T-cell (primary cell): ENCODE measurements around the gene CPLANE1. TPM values are rescaled to one million over a fixed set of nuclear protein-coding genes. Genes with fewer than 3 reads are reported as not detected.
"Not testable (repeated sequence)": the region's sequence is repeated elsewhere in the genome, so short reads cannot be mapped to it uniquely, and the experiment has no call there.

Source experiments
- ATAC-seq, 4 experiments: fragments of 200-7000 bp in 3 of 4; fragments of 150-1000 bp in 1 of 4; cut with Tn5 transposase; replicated peaks in 1 of 4; 1 replicate in 3 of 4; 2 replicates in 1 of 4; pipeline ENCODE4 v1.10.0; 2021; ENCODE audit warnings: moderate library complexity in 3 of 4, mild to moderate bottlenecking in 2 of 4, moderate number of reproducible peaks in 1 of 4
- CTCF ChIA-PET, 2 donors: fragments of 300-600 bp; sonication (Branson Sonifier 250); formaldehyde crosslinking; loops; one replicate each; lab custom pipeline; 2022; ENCODE audit warnings: antibody characterized with exemption in 2 of 2; lab: Charles Lee
- POLR2A ChIA-PET, 2 donors: fragments of 300-600 bp; sonication (Branson Sonifier 250); formaldehyde crosslinking; loops; one replicate each; lab custom pipeline; 2022; ENCODE audit warnings: antibody characterized with exemption in 2 of 2; lab: Charles Lee
- DNase-seq, 35 experiments: peaks; one replicate each; pipeline versions ENCODE4 v3.0.0 to v3.0.0-alpha.2; 2013 to 2023
- H3K27ac ChIP-seq: one replicate; pipeline ENCODE4 v1.5.1; 2013; ENCODE audit warnings: low read length
- H3K27me3 ChIP-seq, 2 experiments: replicated peaks in 1 of 2; 1 replicate in 1 of 2; 2 replicates in 1 of 2; pipeline versions ENCODE4 v1.6.1 to v1.7.0; 2013; ENCODE audit warnings: low read length in 1 of 2, mixed read lengths in 1 of 2; ENCODE audit not compliant: control insufficient read depth in 2 of 2, insufficient read depth in 2 of 2; ENCODE audit errors: extremely low read depth in 1 of 2
- H3K36me3 ChIP-seq, 2 donors: 1 replicate in 1 of 2; 2 replicates in 1 of 2; pipeline versions ENCODE4 v1.6.1 to v1.7.0; 2013; ENCODE audit warnings: low read length in 1 of 2; ENCODE audit not compliant: control insufficient read depth in 2 of 2, insufficient read depth in 1 of 2; ENCODE audit errors: extremely low read depth in 1 of 2
- H3K4me1 ChIP-seq, 2 experiments: 1 replicate in 1 of 2; 2 replicates in 1 of 2; pipeline versions ENCODE4 v1.6.1 to v1.7.0; 2013; ENCODE audit warnings: low read length in 2 of 2, mixed read lengths in 1 of 2; ENCODE audit not compliant: insufficient read depth in 2 of 2, control insufficient read depth in 1 of 2; ENCODE audit errors: extremely low read depth in 1 of 2
- H3K4me3 ChIP-seq, 2 donors: 1 replicate in 1 of 2; 2 replicates in 1 of 2; pipeline versions ENCODE4 v1.5.1 to v1.7.0; 2013; ENCODE audit warnings: mild to moderate bottlenecking in 2 of 2, low read length in 1 of 2, moderate library complexity in 1 of 2; ENCODE audit not compliant: control insufficient read depth in 1 of 2; ENCODE audit errors: extremely low read depth in 1 of 2
- H3K9me3 ChIP-seq: 2 replicates; pipeline ENCODE4 v1.7.0; 2013
- H3K27ac Mint-ChIP-seq, 2 donors: one replicate each; pipeline ENCODE4 v1.8.0; 2020 to 2021; ENCODE audit warnings: mild to moderate bottlenecking in 2 of 2, mixed read lengths in 2 of 2
- H3K27me3 Mint-ChIP-seq, 2 donors: one replicate each; pipeline ENCODE4 v1.8.0; 2021 to 2022; ENCODE audit warnings: mixed read lengths in 2 of 2
- H3K36me3 Mint-ChIP-seq: one replicate; pipeline ENCODE4 v1.8.0; 2021; ENCODE audit warnings: mixed read lengths
- H3K4me1 Mint-ChIP-seq, 3 donors: one replicate each; pipeline ENCODE4 v1.8.0; 2020 to 2022; ENCODE audit warnings: mixed read lengths in 3 of 3, mild to moderate bottlenecking in 1 of 3
- H3K4me3 Mint-ChIP-seq, 3 donors: one replicate each; pipeline ENCODE4 v1.8.0; 2020 to 2022; ENCODE audit warnings: mild to moderate bottlenecking in 3 of 3, mixed read lengths in 3 of 3, moderate library complexity in 3 of 3
- H3K9me3 Mint-ChIP-seq, 3 donors: one replicate each; pipeline ENCODE4 v1.8.0; 2020 to 2022; ENCODE audit warnings: mixed read lengths in 3 of 3
- WGBS: methylation state at CpG from one replicate; pipeline ENCODE4 v1.1.5; 2013; ENCODE audit warnings: missing lambda C conversion rate; ENCODE audit not compliant: insufficient coverage; 5-methylcytosine and 5-hydroxymethylcytosine counted together
- total RNA-seq, 35 experiments: library from RNA in 6 of 35; stranded (reverse) in 6 of 35; fragments of 120-200 nt in 1 of 35; gene quantifications; one replicate each; pipeline versions ENCODE4 v1.2.1 to v1.2.4 and lab custom pipeline; 2013 to 2026

CPLANE1 gene
- total RNA-seq, 5 donors from 2014 or later (not counting 1 experiment from before 2014, with no cell fraction given), result 5.1 to 9.4 (median 7.7) TPM

DNA sequence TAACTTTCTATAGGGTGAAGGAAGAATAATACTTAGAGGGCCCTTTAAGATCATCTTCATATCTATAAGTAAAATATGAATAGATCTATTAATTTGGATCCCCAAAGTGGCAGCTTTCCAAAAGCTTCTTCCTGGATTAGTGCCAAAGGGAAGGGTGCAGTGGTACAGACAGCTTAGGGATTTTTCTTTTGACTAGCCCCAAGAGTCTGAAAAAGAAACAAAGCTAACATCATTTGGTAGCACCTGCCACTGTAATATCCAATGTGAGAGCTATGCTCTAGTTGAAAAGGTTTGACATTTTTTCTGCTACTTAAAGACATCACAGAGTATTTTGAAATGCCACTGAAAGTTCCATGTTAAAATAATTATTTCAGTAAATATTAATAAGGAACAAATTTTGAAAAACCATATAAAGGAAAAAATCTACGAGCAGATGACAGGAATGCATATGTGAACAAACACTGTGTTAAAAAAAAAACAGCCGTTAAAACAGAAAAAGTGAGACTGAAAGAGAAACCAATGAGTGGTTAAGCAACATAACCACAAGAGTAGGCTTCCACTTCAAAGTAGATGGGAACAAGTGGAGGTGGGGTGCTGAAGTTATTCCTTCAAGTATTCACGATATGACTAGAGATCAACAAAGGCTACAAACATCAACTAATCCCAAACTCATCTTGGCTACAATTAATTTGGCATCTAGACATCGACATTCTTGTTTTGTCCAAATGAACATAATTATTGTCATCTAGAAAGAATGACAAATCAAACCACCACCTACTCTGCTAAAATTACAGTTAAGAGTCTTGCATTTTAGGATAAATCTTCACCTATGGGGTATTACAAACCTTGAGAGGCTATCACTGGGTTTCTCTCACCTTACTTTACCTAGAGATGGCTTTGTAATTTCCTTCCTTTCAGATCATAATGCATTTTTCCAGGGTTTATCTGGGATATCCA lies 137.5 kb downstream of the CPLANE1 start:
- Histone ChIP-seq H3K36me3 (peaks cover 0 to 4% of the 10 kb centered on the region in 2 donors), H3K27ac (peak overlapping the region; percentile 10), H3K4me3 (no peak overlapping the region), H3K9me3 (no peaks in the 10 kb centered on the region), H3K4me1 (peaks cover 13 to 35% of the 10 kb centered on the region in 2 experiments), H3K27me3 (no peaks in the 10 kb centered on the region)
- DNase-seq (peak in 7 of 35 experiments; percentile 0 to 60 (median 4)), ATAC-seq (peak; percentile 74 to 93 (median 80))
- peak overlapping the region; percentile 16 to 58 (median 55) for H3K4me3 Mint-ChIP-seq
- H3K9me3 Mint-ChIP-seq, result peaks cover 0 to 4% (median 0%) of the 10 kb centered on the region in 3 donors
- ChIA-PET POLR2A (interaction anchor here in 1 of 2 donors (0.6 kb wide), 1 partner anchor 343 kb away, joined by 3 read pairs; no protein-coding TSS in a partner anchor), CTCF (no interaction called here)
- whole genome bisulfite sequencing, result no CpG with 5 or more reads among the region's 4 CpGs
- peaks cover 33% of the 10 kb centered on the region for H3K36me3 Mint-ChIP-seq
- peak overlapping the region; percentile 34 to 62 for H3K27ac Mint-ChIP-seq
- H3K4me1 Mint-ChIP-seq, result peaks cover 40 to 46% (median 41%) of the 10 kb centered on the region in 3 donors
- no peaks in the 10 kb centered on the region for H3K27me3 Mint-ChIP-seq

DNA sequence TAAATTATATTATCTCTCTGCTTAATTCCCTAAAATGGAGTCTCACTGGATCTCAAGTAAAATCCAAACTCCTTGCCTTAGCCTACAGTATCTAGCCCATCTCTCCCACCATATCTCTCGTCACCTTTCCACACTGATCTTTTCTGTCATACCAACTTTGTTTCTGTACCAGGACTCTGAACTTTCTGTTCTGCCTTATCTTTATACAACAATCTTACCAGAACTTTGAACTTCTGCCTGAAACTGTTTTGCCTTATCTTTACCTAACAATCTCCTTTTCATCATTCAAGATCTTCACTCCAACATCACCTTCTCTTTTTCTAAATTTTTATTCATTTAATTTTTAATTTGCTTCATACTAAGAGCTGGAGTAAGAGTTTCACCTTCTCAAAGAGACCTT lies 139.0 kb downstream of the CPLANE1 start:
- ChIA-PET CTCF (no interaction called here), POLR2A (no interaction called here)
- no peak overlapping the region for H3K4me3 ChIP-seq
- DNase-seq (no peak), ATAC-seq (no peak)
- peaks cover 13 to 35% of the 10 kb centered on the region in 2 experiments for H3K4me1 ChIP-seq
- no peaks in the 10 kb centered on the region for H3K27me3 Mint-ChIP-seq
- peaks cover 39% of the 10 kb centered on the region for H3K36me3 Mint-ChIP-seq
- H3K27ac ChIP-seq, result no peak overlapping the region
- peak overlapping the region in 1 of 3 donors; percentile 16 for H3K4me3 Mint-ChIP-seq
- peak overlapping the region; percentile 44 to 84 for H3K27ac Mint-ChIP-seq
- 73% methylated on average over 1 of the region's 1 CpG for WGBS
- H3K27me3 ChIP-seq, result no peaks in the 10 kb centered on the region
- no peaks in the 10 kb centered on the region for H3K9me3 ChIP-seq
- H3K4me1 Mint-ChIP-seq, result peaks cover 40 to 46% (median 41%) of the 10 kb centered on the region in 3 donors
- peaks cover 0 to 7% of the 10 kb centered on the region in 2 donors for H3K36me3 ChIP-seq
- H3K9me3 Mint-ChIP-seq, result peaks cover 0 to 4% (median 0%) of the 10 kb centered on the region in 3 donors

DNA sequence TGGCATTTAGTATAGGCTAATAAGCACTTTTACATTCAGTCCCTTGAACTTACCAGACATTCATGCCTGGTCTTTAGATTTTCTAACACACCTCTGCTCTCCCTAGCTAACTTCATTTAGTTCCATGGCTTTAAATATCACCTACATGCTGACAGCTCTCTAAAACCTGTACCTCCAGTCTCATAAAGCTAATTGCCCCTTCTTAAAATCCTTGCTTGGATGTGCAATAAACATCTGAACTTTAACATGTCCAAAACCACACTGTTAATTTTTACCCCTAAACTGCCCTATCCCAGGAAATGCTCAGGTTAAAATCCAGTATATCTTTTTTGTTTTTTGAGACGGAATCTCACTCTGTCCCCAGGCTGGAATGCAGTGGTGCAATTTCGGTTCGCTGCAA lies 139.8 kb downstream of the CPLANE1 start:
- Mint-ChIP-seq H3K9me3 (peaks cover 0 to 4% (median 0%) of the 10 kb centered on the region in 3 donors), H3K36me3 (peaks cover 37% of the 10 kb centered on the region), H3K27ac (peak overlapping the region in 1 of 2 donors; percentile 23), H3K27me3 (no peaks in the 10 kb centered on the region), H3K4me3 (peak overlapping the region in 1 of 3 donors; percentile 16), H3K4me1 (peaks cover 40 to 46% (median 41%) of the 10 kb centered on the region in 3 donors)
- DNase-seq (no peak), ATAC-seq (no peak)
- POLR2A ChIA-PET, result no interaction called here
- Histone ChIP-seq H3K4me3 (no peak overlapping the region), H3K4me1 (peaks cover 13 to 35% of the 10 kb centered on the region in 2 experiments), H3K27ac (no peak overlapping the region), H3K27me3 (no peaks in the 10 kb centered on the region), H3K36me3 (peaks cover 0 to 4% of the 10 kb centered on the region in 2 donors), H3K9me3 (no peaks in the 10 kb centered on the region)
- CTCF ChIA-PET, result no interaction called here
- WGBS, result 95% methylated on average over 3 of the region's 3 CpGs

DNA sequence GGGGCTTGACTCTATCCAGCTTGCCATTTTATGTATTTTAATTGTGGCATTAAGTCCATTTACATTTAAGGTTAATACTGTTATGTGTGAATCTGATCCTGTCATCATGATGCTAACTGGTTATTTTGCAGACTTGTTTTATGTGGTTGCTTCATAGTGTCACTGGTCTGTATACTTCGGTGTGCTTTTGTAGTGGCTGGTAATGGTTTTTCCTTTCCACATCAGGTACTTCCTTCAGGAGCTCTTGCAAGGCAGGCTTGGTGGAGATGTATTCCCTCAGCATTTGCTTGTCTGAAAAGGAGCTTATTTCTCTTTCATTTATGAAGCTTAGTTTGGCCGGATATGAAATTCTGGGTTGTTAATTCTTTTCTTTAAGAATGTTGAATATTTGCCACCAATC lies 145.9 kb downstream of the CPLANE1 start:
- Mint-ChIP-seq H3K27me3 (no peaks in the 10 kb centered on the region), H3K4me1 (peaks cover 7 to 12% (median 10%) of the 10 kb centered on the region in 3 donors), H3K9me3 (peaks cover 0 to 46% (median 9%) of the 10 kb centered on the region in 3 donors), H3K27ac (no peak overlapping the region), H3K4me3 (no peak overlapping the region), H3K36me3 (peaks cover 56% of the 10 kb centered on the region)
- DNase-seq (no peak), ATAC-seq (no peak)
- H3K27me3 ChIP-seq, result no peaks in the 10 kb centered on the region
- no peaks in the 10 kb centered on the region for H3K4me1 ChIP-seq
- H3K36me3 ChIP-seq, result peaks cover 0 to 4% of the 10 kb centered on the region in 2 donors
- ChIA-PET CTCF (no interaction called here), POLR2A (no interaction called here)
- no CpG with 5 or more reads among the region's 2 CpGs for WGBS
- peaks cover 3% of the 10 kb centered on the region for H3K9me3 ChIP-seq
- H3K4me3 ChIP-seq, result no peak overlapping the region
- no peak overlapping the region for H3K27ac ChIP-seq

DNA sequence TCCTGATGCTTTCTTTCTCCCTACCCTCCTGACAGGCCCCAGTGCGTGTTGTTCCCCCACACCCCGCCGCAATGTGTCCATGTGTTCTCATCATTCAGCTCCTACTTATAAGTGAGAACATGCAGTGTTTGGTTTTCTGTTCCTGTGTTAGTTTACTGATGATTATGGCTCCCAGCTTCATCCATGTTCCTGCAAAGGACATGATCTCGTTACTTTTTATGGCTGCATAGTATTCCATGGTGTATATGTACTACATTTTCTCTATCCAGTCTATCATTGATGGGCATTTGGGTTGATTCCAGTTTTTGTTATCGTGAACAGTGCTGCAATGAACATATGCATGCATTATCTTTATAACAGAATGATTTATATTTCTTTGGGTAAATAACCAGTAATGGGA lies 149.9 kb downstream of the CPLANE1 start:
- H3K27me3 Mint-ChIP-seq, H3K27ac Mint-ChIP-seq, DNase-seq, H3K9me3 ChIP-seq, H3K4me1 ChIP-seq, H3K4me3 Mint-ChIP-seq, H3K36me3 ChIP-seq, ATAC-seq, H3K4me3 ChIP-seq, POLR2A ChIA-PET, H3K27ac ChIP-seq, H3K27me3 ChIP-seq: not testable (repeated sequence)
- H3K4me1 Mint-ChIP-seq, result peaks cover 7 to 12% (median 10%) of the 10 kb centered on the region in 3 donors
- peaks cover 55% of the 10 kb centered on the region for H3K36me3 Mint-ChIP-seq
- no CpG with 5 or more reads among the region's 5 CpGs for WGBS
- peaks cover 0 to 66% (median 24%) of the 10 kb centered on the region in 3 donors for H3K9me3 Mint-ChIP-seq
- CTCF ChIA-PET, result interaction anchor here in 1 of 2 donors (0.6 kb wide), 1 partner anchor 19 kb away, joined by 5 read pairs; no protein-coding TSS in a partner anchor

DNA sequence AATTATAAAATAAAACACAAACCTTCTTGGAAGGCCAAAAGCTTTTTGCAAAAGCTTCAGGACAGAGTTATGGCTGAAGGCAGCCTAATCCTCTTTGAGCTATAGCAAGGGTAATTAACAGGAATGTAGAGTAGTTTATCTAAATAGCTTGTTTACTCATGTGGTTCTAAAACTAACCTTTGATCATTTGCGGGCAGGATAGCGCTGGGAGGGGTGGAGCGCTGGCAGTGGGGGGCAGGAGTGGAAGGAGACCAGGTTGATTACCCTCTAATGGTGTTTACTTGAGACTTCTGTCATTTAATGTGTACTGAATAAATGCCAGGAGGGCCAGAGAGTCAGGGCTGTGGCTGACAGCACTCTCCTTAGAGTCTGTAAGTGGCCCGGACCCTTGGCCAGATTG lies 155.4 kb downstream of the CPLANE1 start:
- not testable (repeated sequence) for H3K4me1 Mint-ChIP-seq
- peaks cover 0 to 25% (median 15%) of the 10 kb centered on the region in 3 donors for H3K9me3 Mint-ChIP-seq
- 100% methylated on average over 4 of the region's 4 CpGs for WGBS

More for the DNA sequence above, 155.4 kb downstream of the CPLANE1 start:
- H3K27ac Mint-ChIP-seq, H3K27me3 Mint-ChIP-seq, H3K9me3 ChIP-seq, H3K4me1 ChIP-seq, CTCF ChIA-PET, H3K27ac ChIP-seq, H3K4me3 ChIP-seq, H3K27me3 ChIP-seq, H3K4me3 Mint-ChIP-seq, POLR2A ChIA-PET, H3K36me3 ChIP-seq, ATAC-seq, DNase-seq: not testable (repeated sequence)
- peaks cover 41% of the 10 kb centered on the region for H3K36me3 Mint-ChIP-seq
